GM18907 (cell line): ENCODE measurements around the gene TMEM86A.
A peak's percentile ranks its signal among the peaks of the same experiment; 100 is the strongest.
"Not testable (repeated sequence)": the region's sequence is repeated elsewhere in the genome, so short reads cannot be mapped to it uniquely, and the experiment has no call there.

Source experiments
- ATAC-seq: cut with Tn5 transposase; IDR thresholded peaks from one replicate; pipeline ENCODE4 v1.9.1; 2021; ENCODE audit warnings: mild to moderate bottlenecking, moderate library complexity; ENCODE audit not compliant: unreplicated experiment

The TMEM86A gene, protein sequence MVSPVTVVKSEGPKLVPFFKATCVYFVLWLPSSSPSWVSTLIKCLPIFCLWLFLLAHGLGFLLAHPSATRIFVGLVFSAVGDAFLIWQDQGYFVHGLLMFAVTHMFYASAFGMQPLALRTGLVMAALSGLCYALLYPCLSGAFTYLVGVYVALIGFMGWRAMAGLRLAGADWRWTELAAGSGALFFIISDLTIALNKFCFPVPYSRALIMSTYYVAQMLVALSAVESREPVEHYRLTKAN

DNA sequence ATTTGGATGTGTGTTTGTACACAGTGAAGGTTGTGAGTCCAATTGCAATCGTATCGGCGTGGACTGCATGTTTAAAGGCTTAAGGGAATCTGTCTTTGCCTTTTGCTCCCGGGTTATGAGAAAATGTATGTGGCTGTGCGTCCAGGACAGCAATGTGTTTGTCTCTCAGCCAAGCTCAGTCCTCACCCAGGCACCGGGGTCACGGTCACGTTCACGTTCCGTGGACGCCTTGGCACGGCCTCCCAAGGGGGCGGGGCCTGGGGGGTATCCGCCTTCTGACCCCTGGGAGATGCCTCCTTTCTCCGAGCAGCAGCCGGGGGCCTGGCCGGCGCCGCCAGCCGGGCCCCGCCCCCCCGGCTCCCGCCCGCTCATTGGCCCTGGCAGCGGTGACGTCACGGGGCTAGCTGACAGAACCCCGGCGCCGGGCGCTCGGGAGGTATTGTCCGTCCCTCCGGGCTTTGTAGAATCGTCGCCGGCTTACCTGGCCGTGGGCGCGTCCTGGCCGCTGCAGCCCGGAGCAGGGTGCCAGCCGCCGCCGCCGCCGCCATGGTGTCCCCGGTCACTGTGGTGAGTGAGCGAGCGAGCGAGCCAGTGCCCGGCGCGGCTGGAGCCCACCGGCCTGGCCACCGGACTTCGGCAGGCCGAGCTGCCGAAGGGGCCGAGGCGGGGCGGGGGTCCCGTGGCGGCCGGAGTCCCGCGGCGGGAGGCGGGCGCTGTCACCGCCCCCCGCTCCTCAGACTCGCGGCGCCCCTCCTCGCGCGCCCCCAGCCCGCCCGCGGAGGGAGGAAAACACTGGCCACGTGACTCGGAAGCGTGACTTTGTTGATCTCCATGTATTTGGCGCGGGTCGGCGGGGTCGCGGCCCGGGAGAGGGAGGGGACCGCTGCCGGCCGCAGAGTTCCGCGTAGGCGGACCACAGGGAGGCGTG, at the start of gene TMEM86A:
Gene TMEM86A, plus strand, starts transcription at position 439 of the 928 bp plus-strand sequence. Its CDS starts 108 bp downstream, at position 547.
- ATAC-seq, result peak; percentile 90

DNA sequence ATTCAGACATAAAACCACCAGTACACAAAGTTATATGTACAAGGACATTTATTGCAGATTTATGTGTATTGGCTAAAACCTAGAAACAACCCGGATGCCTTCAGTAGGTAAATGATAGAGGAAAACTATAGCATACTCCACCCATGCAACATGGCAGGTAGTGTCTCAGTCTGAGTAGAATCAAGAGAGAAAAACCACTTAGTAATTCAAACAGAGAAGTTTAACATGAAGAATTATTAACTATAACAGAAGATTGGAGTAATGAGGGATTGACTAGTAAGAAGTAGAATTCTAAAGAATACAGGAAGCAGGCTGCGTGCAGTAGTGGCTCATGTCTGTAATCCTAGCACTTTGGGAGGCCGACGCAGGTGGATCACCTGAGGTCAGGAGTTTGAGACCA, 48.2 kb upstream of the TMEM86A start:
- ATAC-seq, result peak; percentile 68

DNA sequence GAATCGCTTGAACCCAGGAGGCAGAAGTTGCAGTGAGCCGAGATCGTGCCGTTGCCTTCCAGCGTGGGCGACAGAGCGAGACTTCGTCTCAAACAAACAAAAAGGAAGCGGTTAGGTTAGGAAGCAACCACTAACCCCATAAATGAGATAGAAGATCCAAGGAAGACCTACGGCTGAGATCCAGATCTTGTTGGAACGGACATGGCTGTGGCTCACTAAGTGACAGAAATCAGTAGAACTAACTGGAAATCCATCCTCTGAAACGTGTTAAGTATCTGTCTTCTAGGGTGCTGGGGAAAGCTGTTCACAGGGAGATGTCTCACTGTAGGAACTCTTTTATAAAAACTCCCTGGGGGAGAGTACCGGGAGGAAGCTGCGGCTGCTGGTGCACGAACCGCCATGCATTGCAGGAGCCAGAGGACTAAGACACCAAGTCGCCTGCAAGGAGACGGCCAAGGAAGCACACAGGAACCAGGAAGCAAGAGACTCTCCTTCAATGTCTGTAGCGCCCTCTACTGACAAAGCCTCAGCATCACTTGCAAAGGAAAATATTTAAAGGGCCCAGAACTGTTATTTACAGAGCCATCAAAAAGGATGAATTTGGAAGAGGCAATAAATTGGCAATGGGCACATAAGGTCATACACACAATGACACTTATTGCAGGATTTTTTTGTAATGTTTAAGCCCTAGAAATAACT, 47.6 kb upstream of the TMEM86A start:
- peak; percentile 90 for ATAC-seq

DNA sequence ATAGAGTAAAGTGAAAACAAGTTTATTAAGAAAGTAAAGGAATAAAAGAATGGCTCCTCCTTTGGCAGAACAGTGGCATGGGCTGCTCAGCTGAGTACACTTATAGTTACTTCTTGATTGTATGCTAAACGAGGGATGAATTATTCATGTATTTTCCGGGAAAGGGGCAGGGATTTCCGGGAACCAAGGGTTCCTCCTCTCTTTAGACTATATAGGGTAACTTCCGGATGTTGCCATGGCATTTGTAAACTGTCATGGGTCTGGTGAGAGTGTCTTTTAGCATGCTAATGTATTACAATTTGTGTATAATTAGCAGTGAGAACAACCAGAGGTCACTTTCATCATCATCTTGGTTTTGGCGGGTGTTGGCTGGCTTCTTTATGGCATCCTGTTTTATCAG, 40.9 kb upstream of the TMEM86A start:
- ATAC-seq, result no peak

DNA sequence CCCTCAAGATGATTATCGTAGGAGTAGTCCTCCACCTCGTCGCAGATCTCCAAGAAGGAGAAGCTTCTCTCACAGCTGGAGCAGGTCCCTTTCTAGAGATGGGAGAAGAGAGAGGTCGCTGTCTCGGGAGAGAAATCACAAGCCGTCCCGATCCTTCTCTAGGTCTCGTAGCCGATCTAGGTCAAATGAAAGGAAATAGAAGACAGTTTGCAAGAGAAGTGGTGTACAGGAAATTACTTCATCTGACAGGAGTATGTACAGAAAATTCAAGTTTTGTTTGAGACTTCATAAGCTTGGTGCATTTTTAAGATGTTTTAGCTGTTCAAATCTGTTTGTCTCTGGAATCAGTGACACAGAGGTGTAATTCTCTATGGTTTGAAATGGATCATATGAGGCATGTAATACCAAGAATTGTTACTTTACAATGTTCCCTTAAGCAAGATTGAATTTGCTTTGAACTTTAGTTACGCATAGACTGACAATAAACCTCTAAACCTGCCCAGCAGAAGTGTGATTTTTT, 33.2 kb upstream of the TMEM86A start:
- ATAC-seq, result not testable (repeated sequence)

DNA sequence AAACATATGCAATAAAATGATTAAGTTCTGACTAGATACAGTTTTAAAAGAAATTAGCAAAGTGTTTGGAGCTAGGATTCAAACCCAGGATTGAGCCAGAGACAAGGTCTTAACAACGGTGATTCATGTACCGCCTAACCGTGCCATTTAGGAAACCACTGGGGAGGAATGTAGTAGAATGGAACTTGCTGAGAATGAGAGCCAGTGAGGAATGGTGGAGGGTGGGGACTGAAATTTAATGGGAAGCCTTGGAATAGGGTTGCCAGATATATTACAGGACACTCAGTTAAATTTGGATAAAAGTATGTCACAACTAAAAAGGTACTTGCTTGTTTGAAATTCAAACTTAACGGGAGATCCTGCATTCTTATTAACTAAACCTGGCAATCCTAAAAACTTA, 30.4 kb upstream of the TMEM86A start:
- no peak for ATAC-seq

DNA sequence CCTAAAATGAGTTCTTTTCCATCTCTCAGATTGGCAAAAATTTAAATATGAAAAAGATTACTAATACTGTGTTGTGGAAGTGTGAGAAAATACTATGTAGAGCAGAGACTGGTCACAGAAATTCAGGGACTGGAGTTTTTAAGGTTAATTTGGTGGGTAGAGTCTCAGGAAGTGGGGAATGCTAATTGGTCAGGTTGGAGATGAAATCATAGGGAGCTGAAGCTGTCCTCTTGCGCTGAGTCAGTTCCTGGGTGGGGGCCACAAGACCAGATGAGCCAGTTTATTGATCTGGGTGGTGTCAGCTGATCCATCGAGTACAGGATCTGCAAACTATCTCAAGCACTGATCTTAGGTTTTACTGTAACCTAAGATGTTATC, 29.4 kb upstream of the TMEM86A start:
- ATAC-seq, result no peak

DNA sequence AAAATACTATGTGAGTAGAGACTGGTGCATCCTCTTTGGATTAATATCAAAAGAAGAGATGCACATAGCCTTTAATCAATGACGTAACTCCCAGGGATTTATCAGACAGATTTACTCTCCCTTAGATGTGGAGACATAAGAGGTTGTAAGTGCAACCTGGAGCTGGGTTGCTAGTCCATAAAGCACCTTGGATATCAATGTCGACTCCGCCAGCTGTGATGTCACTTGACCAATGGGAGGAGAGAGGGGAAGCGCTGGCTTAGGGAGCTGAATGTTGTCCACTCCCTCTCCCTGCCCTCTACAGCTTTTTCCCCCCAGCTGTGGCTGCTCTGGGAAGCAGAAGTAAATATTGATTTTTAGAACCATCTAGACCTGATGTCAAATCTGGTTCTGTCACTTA, 28.9 kb upstream of the TMEM86A start:
- ATAC-seq, result no peak

DNA sequence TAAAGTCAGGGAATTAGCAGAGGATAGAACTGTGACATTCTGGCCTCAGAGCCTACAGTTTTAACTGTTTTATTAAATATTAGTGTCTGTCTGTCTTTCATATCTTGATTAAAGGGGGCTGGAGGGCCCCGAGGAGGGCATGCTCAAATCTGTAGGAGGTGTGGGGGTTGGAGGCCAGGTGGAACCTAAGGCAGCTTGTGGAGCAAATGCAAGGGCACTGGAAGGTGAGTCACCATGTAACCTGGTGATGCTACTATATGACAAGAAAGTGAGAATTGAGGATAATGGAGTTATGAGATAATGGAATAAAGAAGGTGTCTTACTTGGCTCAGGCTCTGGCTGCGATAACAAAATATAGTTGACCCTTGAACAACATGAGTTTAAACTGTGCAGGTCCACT, 27.3 kb upstream of the TMEM86A start:
- no peak for ATAC-seq

DNA sequence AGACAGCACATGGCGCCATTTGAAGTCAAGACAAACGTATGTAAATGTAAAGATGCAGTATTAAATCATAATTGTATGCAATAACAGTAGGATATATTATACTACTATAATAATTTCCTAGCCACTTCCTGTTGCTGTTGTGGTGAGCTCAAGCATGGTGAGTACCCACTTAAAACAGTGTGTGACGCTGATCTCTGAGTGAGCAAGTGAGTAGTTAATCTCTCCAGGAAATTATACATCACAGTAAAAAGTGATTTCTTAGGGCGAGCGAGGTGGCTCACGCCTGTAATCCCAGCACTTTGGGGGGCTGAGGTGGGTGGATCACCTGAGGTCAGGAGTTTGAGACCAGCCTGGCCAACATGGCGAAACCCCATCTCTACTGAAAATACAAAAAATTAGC, 26.4 kb upstream of the TMEM86A start:
- ATAC-seq, result not testable (repeated sequence)

DNA sequence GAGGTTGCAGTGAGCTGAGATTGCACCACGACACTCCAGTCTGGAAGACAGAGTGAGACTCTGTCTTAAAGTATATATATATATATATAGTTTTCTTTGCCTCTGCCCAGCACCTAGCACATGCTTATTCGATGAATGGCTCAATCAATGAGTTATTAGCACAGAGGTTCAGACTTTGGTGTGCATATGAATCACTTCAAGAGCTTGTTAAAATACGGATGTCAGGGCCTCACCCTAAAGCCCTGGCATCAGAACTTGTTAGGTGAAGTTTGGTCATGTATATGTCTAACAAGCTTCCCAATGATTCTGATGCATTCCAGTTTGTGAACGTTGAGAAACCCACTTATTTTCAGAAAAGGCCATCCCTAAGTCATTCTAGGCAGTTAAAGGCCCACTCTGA, 21.8 kb upstream of the TMEM86A start:
- no peak for ATAC-seq

DNA sequence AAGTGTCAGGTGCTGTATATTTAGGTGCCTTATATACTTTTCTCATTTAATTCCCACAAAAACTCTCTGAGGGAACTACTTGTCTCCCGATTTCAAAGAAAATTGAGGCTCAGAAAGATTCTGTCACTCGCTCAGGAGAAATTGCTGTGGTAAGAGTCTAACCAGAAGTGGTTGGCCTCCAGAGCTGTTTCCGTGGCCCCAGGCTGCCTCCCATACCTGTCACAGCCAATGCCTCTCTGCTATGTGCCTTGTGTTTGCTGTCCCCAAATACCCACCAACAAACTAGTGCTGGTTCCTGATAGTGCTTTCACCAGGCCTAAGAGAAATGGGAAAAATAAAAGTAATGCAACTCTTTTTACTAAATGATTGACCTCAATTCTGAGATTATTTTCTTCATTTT, 21.0 kb upstream of the TMEM86A start:
- ATAC-seq, result no peak

DNA sequence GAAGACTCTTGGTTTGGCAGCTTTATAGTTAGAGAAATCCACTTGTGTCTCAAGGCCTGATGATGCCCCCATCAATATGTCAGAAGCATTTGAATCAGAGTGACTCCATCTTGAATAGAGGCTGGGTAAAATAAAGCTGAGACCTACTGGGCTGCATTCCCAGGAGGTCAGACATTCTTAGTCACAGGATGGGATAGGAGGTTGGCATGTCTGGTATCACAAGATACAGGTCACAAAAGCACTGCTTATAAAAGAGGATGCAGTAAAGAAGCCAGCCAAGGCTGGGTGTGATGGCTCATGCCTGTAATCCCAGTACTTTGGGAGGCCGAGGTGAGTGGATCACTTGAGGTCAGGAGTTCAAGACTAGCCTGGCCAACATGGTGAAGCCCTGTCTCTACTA, 16.6 kb upstream of the TMEM86A start:
- not testable (repeated sequence) for ATAC-seq

DNA sequence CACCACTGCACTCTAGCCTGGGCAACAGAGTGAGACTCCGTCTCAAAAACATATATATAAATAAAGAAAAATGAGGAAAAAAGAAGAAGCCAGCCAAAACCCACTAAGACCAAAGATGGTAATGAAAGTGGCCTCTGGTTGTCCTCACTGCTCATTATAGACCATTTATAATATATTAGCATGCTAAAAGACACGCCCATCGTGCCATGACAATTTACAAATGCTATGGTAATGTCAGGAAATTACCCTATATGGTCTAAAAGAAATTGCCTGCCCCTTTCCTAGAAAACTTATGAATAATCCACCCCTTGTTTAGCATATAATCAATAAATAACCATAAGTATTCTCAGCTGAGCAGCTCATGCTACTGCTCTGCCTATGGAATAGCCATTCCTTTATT, 16.1 kb upstream of the TMEM86A start:
- ATAC-seq, result no peak

DNA sequence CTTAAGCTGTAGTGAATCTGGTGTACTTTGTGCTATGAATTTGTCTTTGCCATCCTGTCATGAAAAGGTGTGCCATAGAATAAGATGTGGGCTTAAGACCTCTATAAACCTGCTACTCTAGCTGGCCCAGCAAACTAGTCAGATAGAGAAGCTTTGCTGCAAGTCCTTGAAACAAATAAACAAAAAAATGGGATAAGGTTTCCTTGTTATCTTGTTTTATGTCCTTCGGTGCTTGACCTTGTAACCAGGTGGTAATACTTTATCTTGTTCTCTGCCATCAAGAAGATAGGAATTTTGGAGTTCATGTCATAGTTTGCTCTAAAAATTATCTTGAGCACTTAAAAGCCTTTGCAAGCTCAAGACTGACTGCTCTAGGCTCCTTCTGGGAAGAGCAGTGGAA, 14.3 kb upstream of the TMEM86A start:
- no peak for ATAC-seq

DNA sequence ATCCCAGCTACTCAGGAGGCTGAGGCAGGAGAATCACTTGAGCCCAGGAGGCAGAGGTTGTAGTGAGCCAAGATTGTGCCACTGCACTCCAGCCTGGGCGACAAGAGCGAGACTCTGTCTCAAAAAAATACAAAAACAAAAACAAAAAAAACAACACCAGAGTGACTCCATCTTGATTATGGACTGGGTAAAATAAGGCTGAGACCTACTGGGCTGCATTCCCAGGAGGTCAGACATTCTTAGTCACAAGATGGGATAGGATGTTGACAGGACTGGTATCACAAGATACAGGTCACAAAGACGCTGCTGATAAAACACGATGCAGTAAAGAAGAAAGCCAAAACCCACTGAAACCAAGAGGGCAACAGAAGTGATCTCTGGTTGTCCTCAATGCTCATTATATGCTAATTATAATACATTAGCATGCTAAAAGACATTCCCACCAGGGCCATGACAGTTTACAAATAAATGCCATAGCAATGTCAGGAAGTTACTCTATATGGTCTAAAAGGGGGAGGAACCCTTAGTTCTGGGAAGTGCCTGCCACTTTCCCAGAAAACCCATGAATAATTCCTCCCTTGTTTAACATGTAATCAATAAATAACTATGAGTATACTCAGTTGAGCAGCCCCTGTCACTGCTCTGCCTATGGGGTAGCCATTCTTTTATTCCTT, 7.0 kb upstream of the TMEM86A start:
- not testable (repeated sequence) for ATAC-seq

DNA sequence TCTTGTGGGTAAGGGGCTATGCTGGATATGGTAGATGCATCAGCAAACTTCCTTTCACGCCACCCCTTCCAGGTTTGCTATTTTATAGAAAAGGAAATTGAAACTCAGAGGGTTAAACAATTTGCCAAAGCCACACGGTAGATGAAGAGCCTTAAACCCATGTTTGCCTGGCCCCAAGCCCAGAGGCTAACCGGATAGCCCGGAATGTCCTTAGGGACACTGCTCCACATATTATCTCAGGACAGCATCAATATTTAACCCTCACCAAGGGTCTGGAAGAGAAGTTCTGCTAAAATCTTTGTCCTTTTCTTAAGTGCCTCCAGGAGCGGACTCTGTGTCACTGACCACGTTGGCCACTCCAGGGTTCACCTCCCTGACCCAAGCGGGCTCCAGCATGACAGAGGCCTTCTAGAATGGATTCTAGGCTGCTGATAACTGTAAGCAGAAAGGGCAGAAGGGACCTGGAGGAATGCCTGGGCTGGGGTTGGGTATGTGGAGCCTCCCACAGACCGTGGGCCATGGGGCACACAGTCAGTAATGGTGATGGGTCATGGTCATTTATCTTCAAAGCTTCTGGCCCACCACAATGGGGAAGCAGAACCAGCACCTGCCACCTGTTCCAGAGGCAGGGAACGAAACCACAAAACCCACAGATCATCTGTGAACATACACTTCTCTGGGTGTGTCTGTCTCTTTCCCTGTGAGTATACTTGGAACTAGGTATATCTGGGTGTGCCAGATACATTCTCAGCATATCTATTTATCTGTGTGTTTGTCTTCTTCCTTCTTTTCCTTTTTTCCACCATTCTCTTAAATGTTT, 5.4 kb upstream of the TMEM86A start:
- no peak for ATAC-seq

DNA sequence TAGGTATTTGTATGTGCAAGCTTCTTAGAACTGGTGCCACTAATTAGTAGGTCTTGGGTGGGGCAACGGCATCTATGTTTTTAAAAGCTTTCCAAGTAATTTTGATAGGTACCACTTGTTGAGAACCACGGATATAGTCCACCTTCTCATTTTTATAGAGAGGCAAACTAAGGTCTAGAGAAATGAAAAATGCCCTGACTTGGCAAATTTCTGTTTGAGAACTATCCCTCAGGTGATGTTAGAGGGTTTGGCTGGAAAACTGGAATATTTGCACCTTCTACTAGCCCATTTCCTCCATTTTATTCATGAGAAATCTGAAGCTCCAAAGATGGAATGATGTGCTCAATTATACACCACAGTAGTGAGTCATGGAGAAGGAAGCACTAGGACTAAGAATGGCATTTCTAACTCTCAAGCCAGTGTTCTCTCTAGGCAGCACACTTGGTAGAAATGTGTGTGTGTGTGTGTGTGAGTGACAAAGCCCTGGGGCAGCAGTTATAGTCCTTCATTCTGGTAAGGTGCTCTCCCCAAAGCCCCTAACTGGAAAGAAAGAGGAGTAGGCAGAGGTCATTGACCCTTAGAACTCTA, 1.8 kb upstream of the TMEM86A start:
- no peak for ATAC-seq

DNA sequence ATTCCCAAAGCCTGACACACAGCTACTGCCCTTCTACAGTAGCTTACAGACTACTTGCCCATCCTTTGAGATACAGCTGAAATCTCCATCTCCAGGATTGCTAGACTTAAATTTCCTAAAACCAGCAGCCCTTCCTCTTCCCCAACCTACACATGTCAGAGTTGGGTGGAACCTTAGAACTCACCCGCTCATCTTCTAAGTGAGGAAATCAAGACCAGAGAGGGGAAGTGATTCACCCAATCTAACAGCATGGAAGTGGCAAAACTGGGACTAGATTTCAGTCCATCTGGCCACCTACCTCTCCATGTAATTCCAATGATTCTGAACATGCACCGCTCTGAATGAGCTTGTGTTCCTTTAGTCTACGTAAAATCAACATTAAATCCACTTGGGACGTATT, 1.0 kb upstream of the TMEM86A start:
- ATAC-seq, result no peak

DNA sequence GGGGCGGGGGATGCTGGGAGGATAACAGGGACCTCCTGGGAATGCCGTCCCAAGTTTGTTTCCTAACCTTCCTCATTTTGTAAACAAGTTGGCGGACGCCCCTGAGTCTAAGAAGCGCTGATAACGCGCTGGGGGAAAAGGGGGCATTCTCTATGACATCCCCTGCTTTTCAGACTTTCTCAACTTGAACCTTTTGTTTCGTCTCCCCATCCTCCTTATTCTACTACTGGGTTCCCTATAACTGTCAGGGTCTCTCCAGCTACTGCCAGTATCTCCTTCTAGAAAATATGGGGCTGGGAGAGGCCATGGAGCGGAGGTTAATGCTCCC, 654 bp downstream of the TMEM86A start:
- ATAC-seq, result no peak
